Glutamatergic neuron (in vitro differentiated cells): ENCODE measurements around the gene SMCO3. TPM values are rescaled to one million over a fixed set of nuclear protein-coding genes. Genes with fewer than 3 reads are reported as not detected.

Experiments
- DNase-seq: peaks from one replicate; pipeline ENCODE4 v3.0.0; 2022
- H3K27ac Mint-ChIP-seq: one replicate; pipeline ENCODE4 v1.8.0; 2020; ENCODE audit warnings: mild to moderate bottlenecking, mixed read lengths, inconsistent platforms; ENCODE audit not compliant: unreplicated experiment
- H3K27me3 Mint-ChIP-seq: one replicate; pipeline ENCODE4 v1.8.0; 2020; ENCODE audit warnings: mild to moderate bottlenecking, moderate library complexity, mixed read lengths, inconsistent platforms; ENCODE audit not compliant: unreplicated experiment
- H3K36me3 Mint-ChIP-seq: one replicate; pipeline ENCODE4 v1.8.0; 2020; ENCODE audit warnings: mild to moderate bottlenecking, mixed read lengths, inconsistent platforms; ENCODE audit not compliant: unreplicated experiment
- H3K4me1 Mint-ChIP-seq: one replicate; pipeline ENCODE4 v1.8.0; 2020; ENCODE audit warnings: mild to moderate bottlenecking, low read depth, mixed read lengths, inconsistent platforms; ENCODE audit not compliant: unreplicated experiment
- H3K4me3 Mint-ChIP-seq: one replicate; pipeline ENCODE4 v1.8.0; 2020; ENCODE audit warnings: mild to moderate bottlenecking, mixed read lengths, inconsistent platforms; ENCODE audit not compliant: unreplicated experiment
- H3K9me3 Mint-ChIP-seq: one replicate; pipeline ENCODE4 v1.8.0; 2020; ENCODE audit warnings: mild to moderate bottlenecking, moderate library complexity, mixed read lengths, inconsistent platforms; ENCODE audit not compliant: unreplicated experiment
- CTCF ChIP-seq: fragments of 200-600 bp; sonication (generic); IDR thresholded peaks from one replicate; pipeline ENCODE4 v1.5.0; 2021; ENCODE audit not compliant: partially characterized antibody, unreplicated experiment
- total RNA-seq: library from RNA; stranded (reverse); fragmentation: NEBNext Ultra II Directional; extraction: Animal tissue kit (Norgen Biotek cat#: 25700); gene quantifications from one replicate; pipeline ENCODE4 v1.2.1, GENCODE V29; 2021; ENCODE audit not compliant: unreplicated experiment

The SMCO3 gene
- total RNA-seq, 1 donor from 2014 or later: not detected

GRCh38 chr12:14784471-14784870 lies 29.5 kb downstream of the SMCO3 start:
- no peaks in the 10 kb centered on the region for H3K36me3 Mint-ChIP-seq
- no peak for DNase-seq
- no peaks in the 10 kb centered on the region for H3K4me1 Mint-ChIP-seq
- no peak overlapping the region for H3K4me3 Mint-ChIP-seq
- no peaks in the 10 kb centered on the region for H3K27me3 Mint-ChIP-seq
- H3K9me3 Mint-ChIP-seq: peaks cover 1% of the 10 kb centered on the region
- no peak for TF ChIP-seq CTCF
- no peak overlapping the region for H3K27ac Mint-ChIP-seq

DNA sequence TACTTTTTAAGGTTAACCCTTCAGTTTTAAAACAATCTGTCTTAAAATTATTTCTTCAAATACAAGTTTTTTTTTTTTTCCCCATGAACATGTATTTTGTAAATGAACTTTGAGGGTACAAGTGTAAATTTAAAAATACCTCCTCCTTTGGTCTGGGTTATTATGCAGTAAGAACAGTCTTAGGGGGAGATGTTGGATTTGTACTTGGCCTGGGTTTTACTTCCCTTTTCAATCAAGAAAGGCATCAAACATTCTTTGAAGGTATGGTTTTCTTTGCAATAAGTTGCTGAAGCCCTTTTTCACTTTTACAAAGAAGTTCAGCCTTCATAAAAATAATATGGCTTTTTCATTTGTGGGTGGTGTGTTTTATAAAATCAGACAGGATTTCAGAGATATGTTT lies 31.2 kb downstream of the SMCO3 start:
- Mint-ChIP-seq H3K27ac (no peak overlapping the region), H3K4me1 (no peaks in the 10 kb centered on the region), H3K4me3 (no peak overlapping the region), H3K36me3 (no peaks in the 10 kb centered on the region), H3K9me3 (no peaks in the 10 kb centered on the region), H3K27me3 (no peaks in the 10 kb centered on the region)
- DNase-seq: no peak
- TF ChIP-seq CTCF: no peak

DNA sequence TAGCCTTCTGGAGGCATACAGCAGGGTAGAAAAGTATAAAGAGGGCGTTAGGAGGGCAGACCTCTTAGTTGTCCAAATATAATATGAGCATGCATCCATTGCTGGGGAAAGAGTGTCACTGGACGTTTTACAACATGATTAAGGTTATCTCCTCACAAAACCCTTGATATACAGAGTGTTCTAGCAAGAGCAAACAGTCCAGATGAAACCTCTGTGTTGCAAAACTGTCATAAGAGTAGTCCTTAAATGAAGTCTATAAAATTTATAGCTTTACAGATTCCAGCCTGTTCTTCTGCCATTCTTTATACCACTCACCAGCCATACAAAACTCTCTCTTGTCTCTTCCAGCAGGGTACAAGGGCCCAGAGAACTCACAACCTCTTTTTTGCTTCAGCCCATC lies 32.4 kb downstream of the SMCO3 start:
- Mint-ChIP-seq H3K27me3 (no peaks in the 10 kb centered on the region), H3K27ac (no peak overlapping the region), H3K36me3 (no peaks in the 10 kb centered on the region), H3K9me3 (no peaks in the 10 kb centered on the region), H3K4me1 (peaks cover 3% of the 10 kb centered on the region), H3K4me3 (no peak overlapping the region)
- DNase-seq: no peak
- TF ChIP-seq CTCF: no peak

GRCh38 chr12:14780859-14781258 lies 33.1 kb downstream of the SMCO3 start:
- Mint-ChIP-seq H3K9me3 (no peaks in the 10 kb centered on the region), H3K27ac (no peak overlapping the region), H3K27me3 (no peaks in the 10 kb centered on the region), H3K4me1 (peaks cover 3% of the 10 kb centered on the region), H3K36me3 (no peaks in the 10 kb centered on the region), H3K4me3 (no peak overlapping the region)
- TF ChIP-seq CTCF: no peak
- DNase-seq: no peak

DNA sequence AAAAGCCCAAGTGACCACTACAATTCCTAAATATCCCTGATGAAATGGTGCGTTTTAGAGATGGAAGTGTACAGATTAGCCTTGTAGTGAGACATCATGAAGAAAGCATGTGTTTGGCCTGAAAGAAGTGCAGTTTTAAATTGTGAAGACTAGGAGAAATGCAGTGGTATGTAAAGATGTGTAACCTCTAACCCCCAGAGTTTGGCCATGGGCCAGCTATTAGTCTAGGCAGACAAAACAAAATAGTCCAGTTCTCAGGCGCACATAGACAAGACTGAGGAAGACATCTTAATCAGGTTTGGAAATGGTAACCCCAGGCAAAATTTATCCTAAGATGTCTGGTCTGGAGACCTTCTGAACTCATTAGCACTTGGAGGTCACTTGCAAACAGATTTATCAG lies 34.1 kb downstream of the SMCO3 start:
- Mint-ChIP-seq H3K27me3 (peaks cover under 1% of the 10 kb centered on the region), H3K9me3 (peaks cover 3% of the 10 kb centered on the region), H3K4me3 (no peak overlapping the region)

More for the DNA sequence above, 34.1 kb downstream of the SMCO3 start:
- no peak for DNase-seq
- H3K4me1 Mint-ChIP-seq: peaks cover 3% of the 10 kb centered on the region
- H3K27ac Mint-ChIP-seq: no peak overlapping the region
- H3K36me3 Mint-ChIP-seq: no peaks in the 10 kb centered on the region
- no peak for TF ChIP-seq CTCF
